ENCODE measurements around the gene CASZ1. TPM values are rescaled to one million over a fixed set of nuclear protein-coding genes. Genes with fewer than 3 reads are reported as not detected.

The CASZ1 gene
- total and polyA plus RNA-seq, 10 of the 15 experiments (the other 5 are each of a cell fraction or from before 2014, with no cell fraction given): 0.52 to 9.8 (median 3.7) TPM

DNA sequence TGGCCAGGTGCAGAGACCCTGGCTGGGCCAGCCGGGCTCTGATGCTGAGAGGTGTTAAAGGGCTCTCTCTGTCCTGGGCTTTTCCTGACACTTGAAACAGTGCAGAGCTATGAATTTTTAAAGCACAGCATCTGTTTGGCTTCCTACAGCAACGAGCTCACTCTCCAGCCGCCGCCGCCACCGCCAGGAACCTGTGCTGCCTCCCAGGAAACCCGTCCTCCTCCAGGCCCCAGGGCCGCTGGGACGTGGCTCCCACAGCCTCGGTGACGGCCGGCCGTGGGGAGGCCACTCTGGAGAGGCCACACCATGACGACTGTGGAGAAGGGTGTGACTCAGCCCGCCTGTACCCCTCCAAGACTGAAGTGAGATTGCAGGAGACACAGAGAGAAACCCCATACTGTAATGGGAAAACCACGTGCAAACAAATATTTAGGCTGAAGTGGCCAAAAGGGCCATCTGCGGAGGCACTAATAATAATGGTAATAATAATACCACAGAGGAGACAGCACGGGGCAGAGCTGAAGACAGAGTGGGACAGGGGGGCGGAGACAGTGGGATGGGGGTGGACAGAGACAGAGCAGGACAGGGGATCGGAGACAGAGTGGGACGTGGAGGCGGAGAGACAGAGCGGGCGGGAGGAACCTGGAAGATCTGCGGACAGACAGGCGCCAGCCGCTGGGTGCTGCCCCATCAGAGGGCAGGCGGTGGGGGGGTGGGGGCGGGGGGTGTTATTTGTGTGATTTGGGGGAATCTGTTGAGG is 139.2 kb downstream of the CASZ1 start (continued):
- TF ChIP-seq, protein P1, sequence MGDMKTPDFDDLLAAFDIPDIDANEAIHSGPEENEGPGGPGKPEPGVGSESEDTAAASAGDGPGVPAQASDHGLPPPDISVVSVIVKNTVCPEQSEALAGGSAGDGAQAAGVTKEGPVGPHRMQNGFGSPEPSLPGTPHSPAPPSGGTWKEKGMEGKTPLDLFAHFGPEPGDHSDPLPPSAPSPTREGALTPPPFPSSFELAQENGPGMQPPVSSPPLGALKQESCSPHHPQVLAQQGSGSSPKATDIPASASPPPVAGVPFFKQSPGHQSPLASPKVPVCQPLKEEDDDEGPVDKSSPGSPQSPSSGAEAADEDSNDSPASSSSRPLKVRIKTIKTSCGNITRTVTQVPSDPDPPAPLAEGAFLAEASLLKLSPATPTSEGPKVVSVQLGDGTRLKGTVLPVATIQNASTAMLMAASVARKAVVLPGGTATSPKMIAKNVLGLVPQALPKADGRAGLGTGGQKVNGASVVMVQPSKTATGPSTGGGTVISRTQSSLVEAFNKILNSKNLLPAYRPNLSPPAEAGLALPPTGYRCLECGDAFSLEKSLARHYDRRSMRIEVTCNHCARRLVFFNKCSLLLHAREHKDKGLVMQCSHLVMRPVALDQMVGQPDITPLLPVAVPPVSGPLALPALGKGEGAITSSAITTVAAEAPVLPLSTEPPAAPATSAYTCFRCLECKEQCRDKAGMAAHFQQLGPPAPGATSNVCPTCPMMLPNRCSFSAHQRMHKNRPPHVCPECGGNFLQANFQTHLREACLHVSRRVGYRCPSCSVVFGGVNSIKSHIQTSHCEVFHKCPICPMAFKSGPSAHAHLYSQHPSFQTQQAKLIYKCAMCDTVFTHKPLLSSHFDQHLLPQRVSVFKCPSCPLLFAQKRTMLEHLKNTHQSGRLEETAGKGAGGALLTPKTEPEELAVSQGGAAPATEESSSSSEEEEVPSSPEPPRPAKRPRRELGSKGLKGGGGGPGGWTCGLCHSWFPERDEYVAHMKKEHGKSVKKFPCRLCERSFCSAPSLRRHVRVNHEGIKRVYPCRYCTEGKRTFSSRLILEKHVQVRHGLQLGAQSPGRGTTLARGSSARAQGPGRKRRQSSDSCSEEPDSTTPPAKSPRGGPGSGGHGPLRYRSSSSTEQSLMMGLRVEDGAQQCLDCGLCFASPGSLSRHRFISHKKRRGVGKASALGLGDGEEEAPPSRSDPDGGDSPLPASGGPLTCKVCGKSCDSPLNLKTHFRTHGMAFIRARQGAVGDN (IDR thresholded peaks at IDR 0.05): no peak
- TF ChIP-seq BHLHE40 (IDR thresholded peaks at IDR 0.05; ENCODE audit: borderline replicate concordance in 1 of 2, low read depth in 2 of 2, low read length in 1 of 2) (no peak), ATF7 (IDR thresholded peaks at IDR 0.05; ENCODE audit: low read depth) (no peak), ZBED1 (IDR thresholded peaks at IDR 0.05; ENCODE audit: borderline replicate concordance) (no peak), ZBTB33 (IDR thresholded peaks at IDR 0.05) (no peak), NFIC (IDR thresholded peaks at IDR 0.05; ENCODE audit: low read depth, low read length) (no peak), CHD4 (IDR thresholded peaks at IDR 0.05) (no peak), BMI1 (IDR thresholded peaks at IDR 0.05; ENCODE audit: borderline replicate concordance) (no peak)
